NB4 (cell line): ENCODE data around the gene WFDC5.
A peak's percentile ranks its signal among the peaks of the same experiment; 100 is the strongest.

ENCODE experiments used
- DNase-seq: peaks from one replicate; pipeline ENCODE4 v3.0.0; 2010; ENCODE audit warnings: low read depth
- H3K4me3 ChIP-seq: one replicate; pipeline ENCODE4 v1.5.1; 2011; ENCODE audit warnings: mild to moderate bottlenecking, low read depth, low read length, moderate library complexity
- MYC ChIP-seq: IDR thresholded peaks from 2 replicates; pipeline ENCODE4 v1.6.1; 2011; ENCODE audit warnings: low read depth, low read length
- POLR2A ChIP-seq: IDR thresholded peaks from 2 replicates; pipeline ENCODE4 v1.6.1; 2011; ENCODE audit warnings: mild to moderate bottlenecking; ENCODE audit not compliant: insufficient read length; ENCODE audit errors: extremely low read depth
- TF ChIP-seq, protein P1 (sequence below): IDR thresholded peaks from 2 replicates; pipeline ENCODE4 v1.6.1; 2011; ENCODE audit warnings: low read depth, low read length
- TF ChIP-seq, protein P2 (sequence below): IDR thresholded peaks from one replicate; pipeline ENCODE4 v1.5.1; 2012; ENCODE audit warnings: low read depth, low read length

Gene WFDC5

DNA sequence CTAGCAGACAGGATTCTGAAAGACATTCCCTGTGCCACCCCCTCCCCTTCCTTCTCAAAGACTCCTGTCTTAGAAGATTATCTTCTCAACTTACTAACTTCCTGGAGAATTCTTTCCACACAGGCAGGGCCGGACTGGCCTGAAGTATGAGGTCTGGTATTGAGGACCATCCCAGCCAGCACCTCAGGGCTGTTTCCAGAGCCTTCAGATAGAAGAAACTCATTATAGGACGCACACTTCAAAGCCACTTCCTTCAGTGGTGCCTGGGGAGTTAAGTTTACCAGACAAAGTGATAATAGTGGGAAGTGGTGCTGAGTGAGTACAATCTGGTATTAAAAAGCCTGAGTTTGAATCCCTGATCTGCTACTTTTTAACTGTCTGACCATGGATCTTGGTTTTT is 29.7 kb downstream of the WFDC5 start:
- no peak overlapping the region for H3K4me3 ChIP-seq
- TF ChIP-seq MYC (no peak), POLR2A (no peak)
- TF ChIP-seq, protein P1, sequence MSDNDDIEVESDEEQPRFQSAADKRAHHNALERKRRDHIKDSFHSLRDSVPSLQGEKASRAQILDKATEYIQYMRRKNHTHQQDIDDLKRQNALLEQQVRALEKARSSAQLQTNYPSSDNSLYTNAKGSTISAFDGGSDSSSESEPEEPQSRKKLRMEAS = no peak
- TF ChIP-seq, protein P2, sequence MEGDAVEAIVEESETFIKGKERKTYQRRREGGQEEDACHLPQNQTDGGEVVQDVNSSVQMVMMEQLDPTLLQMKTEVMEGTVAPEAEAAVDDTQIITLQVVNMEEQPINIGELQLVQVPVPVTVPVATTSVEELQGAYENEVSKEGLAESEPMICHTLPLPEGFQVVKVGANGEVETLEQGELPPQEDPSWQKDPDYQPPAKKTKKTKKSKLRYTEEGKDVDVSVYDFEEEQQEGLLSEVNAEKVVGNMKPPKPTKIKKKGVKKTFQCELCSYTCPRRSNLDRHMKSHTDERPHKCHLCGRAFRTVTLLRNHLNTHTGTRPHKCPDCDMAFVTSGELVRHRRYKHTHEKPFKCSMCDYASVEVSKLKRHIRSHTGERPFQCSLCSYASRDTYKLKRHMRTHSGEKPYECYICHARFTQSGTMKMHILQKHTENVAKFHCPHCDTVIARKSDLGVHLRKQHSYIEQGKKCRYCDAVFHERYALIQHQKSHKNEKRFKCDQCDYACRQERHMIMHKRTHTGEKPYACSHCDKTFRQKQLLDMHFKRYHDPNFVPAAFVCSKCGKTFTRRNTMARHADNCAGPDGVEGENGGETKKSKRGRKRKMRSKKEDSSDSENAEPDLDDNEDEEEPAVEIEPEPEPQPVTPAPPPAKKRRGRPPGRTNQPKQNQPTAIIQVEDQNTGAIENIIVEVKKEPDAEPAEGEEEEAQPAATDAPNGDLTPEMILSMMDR = no peak
- DNase-seq = no peak

DNA sequence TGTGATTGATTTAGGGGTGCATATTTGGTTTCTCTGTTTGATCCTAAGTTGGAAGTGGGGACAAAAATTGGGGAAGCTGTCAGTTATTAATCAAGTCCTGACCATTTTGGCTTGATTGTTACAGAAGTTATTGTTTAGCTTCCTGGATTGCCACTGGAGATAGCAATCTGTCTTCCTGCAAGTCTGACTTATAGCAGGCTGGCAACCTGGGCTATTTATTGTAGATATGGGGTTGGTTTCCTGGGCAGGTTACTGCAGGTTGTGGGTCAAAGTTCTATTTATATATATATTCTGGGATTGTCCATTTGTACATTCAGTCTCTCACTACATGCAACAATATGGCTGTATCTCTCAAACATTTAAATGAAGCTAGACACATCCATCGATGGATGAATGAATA is 31.8 kb downstream of the WFDC5 start:
- TF ChIP-seq POLR2A = no peak
- DNase-seq = no peak

DNA sequence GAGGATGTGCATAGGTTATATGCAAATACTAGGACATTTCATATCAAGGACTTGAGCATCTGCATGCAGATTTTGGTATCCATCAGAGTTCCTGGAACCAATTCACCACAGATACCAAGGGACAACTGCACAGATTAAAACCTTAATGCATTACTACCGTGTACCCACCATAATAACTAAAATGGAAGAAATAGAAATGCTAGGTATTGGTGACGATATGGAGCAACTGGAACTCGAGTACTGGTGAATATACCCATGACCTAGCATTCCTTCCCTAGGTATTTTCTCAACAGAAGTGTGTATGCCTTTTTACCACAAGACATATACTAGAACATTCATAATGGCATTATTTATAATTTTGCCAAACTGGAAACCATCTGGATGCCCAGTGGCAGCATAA is 32.5 kb downstream of the WFDC5 start:
- H3K4me3 ChIP-seq = no peak overlapping the region
- no peak for TF ChIP-seq MYC
- TF ChIP-seq, protein P1 = no peak
- TF ChIP-seq, protein P2 = no peak
- no peak for TF ChIP-seq POLR2A
- DNase-seq = no peak

More for the DNA sequence above, 31.8 kb downstream of the WFDC5 start:
- H3K4me3 ChIP-seq = no peak overlapping the region

DNA sequence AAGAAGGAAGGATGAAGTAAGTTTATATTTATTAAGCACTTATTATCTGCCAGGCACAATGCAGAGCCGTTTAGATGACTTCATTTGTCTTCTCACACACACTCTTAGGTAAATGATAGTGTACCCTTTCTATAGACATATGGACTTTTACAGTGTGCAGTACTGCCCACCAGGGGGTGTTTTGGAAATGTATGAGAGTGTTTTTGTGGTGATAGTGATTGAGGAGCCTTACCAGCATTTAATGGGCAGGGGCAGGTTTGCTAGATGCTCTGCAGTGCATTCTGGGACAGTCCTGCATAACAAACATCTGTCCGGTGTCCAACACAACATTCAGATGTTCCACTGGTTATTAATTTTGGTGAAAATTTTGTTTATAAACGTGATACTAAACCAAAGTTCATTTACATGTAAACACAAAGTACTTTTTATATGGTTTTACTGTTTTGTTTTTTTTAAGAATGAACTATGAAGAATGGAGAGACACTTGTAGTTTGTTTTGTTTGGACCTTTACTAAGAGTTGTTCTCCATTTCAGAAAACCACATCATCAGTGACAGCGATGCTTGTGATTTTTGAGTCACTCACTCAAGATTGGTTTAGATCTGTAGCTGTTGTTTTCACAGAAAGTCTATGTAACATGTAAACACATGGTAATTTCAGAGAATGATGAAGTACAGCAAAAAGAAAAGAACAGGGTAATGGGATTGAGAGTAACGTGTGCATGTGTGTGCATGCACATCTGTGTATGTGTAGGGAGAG is 33.9 kb downstream of the WFDC5 start:
- TF ChIP-seq POLR2A = no peak
- TF ChIP-seq, protein P1 = no peak
- TF ChIP-seq, protein P2 = peak; percentile 57
- no peak overlapping the region for H3K4me3 ChIP-seq
- peak; percentile 40 for DNase-seq

DNA sequence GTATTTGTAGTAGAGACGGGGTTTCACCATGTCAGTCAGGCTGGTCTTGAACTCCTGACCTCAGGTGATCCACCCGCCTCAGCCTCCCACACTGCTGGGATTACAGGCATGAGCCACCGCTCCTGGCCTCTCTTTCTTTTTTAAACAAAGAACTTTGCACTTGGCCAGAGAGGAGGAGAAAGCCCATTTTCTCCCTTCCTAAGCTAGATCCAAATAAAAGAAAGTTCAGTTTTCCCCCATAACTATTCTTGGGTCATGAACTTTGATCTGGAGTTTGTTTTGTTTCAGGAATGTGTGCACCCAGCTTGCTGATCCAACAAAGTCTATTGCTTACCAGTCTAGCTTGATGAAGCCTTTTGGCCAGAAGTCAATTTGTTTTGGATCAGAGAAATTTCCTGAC is 37.4 kb downstream of the WFDC5 start:
- TF ChIP-seq POLR2A (no peak), MYC (no peak)
- TF ChIP-seq, protein P1 = no peak
- TF ChIP-seq, protein P2 = no peak
- no peak overlapping the region for H3K4me3 ChIP-seq
- no peak for DNase-seq

DNA sequence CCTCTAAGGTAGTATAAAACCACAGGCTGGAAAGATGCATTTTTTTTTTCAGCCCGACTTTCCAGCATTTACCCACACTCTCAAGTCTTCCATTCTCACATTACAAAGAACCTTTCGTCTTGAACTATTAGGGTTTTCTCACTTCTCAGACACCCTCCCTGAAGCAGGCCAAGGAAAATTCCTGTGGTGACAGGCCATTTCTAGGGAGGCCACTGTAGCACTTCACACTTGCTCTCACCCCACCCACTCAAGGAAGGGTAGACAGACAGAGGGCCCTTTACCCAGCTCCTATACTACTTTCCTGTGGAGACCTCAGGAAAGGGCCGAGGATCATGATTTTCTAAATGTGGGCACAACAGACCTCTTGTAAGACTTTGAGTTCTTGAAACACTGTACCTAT is 41.8 kb downstream of the WFDC5 start:
- TF ChIP-seq MYC (no peak), POLR2A (no peak)
- TF ChIP-seq, protein P1 = no peak
- TF ChIP-seq, protein P2 = no peak
- H3K4me3 ChIP-seq = no peak overlapping the region
- DNase-seq = no peak
